CD4-positive, alpha-beta T cell (primary cell): ENCODE measurements around the gene WNT2B. TPM values are rescaled to one million over a fixed set of nuclear protein-coding genes. Genes with fewer than 3 reads are reported as not detected.

Experiments used
- ATAC-seq: fragments of 200-7000 bp; cut with Tn5 transposase; one replicate; pipeline ENCODE4 v1.10.0; 2022; ENCODE audit warnings: mild to moderate bottlenecking; ENCODE audit not compliant: poor library complexity
- CTCF ChIA-PET: fragments of 350-600 bp; sonication (Branson Sonifier 250); formaldehyde crosslinking; loops from one replicate; lab custom pipeline; 2021; ENCODE audit warnings: antibody characterized with exemption, inconsistent platforms; lab: Charles Lee
- POLR2A ChIA-PET: fragments of 350-600 bp; sonication (Branson Sonifier 250); formaldehyde crosslinking; loops from one replicate; lab custom pipeline; 2021; ENCODE audit warnings: antibody characterized with exemption, inconsistent platforms; lab: Charles Lee
- DNase-seq, 14 experiments: peaks; one replicate each; pipeline ENCODE4 v3.0.0-alpha.2; 2013 to 2020; ENCODE audit warnings: mixed read lengths in 2 of 14
- H3K27ac ChIP-seq, 2 donors: one replicate each; pipeline versions ENCODE4 v1.5.1 to v1.7.0; 2013; ENCODE audit warnings: low read length in 2 of 2, low read depth in 1 of 2, mild to moderate bottlenecking in 1 of 2
- H3K27me3 ChIP-seq, 2 experiments: 1 replicate in 1 of 2; 2 replicates in 1 of 2; pipeline versions ENCODE4 v1.6.1 to v1.7.0; 2013; ENCODE audit warnings: low read length in 2 of 2, control low read depth in 1 of 2, mild to moderate bottlenecking in 1 of 2, moderate library complexity in 1 of 2; ENCODE audit not compliant: insufficient read depth in 2 of 2, control insufficient read depth in 1 of 2
- H3K36me3 ChIP-seq: one replicate; pipeline ENCODE4 v1.6.1; 2013; ENCODE audit warnings: low read length, control low read depth; ENCODE audit not compliant: insufficient read depth
- H3K4me1 ChIP-seq: one replicate; pipeline ENCODE4 v1.6.1; 2013; ENCODE audit warnings: low read length, control low read depth; ENCODE audit not compliant: insufficient read depth
- H3K4me3 ChIP-seq: one replicate; pipeline ENCODE4 v1.5.1; 2013; ENCODE audit warnings: mild to moderate bottlenecking, low read length, moderate library complexity
- H3K9me3 ChIP-seq, 2 experiments: 1 replicate in 1 of 2; 2 replicates in 1 of 2; pipeline versions ENCODE4 v1.6.1 to v1.7.0; 2013; ENCODE audit warnings: low read length in 2 of 2, mild to moderate bottlenecking in 2 of 2, control low read depth in 1 of 2, moderate library complexity in 1 of 2; ENCODE audit not compliant: control insufficient read depth in 1 of 2, insufficient read depth in 1 of 2
- H3K27ac Mint-ChIP-seq: one replicate; pipeline ENCODE4 v1.8.0; 2020; ENCODE audit warnings: mixed read lengths
- H3K27me3 Mint-ChIP-seq: one replicate; pipeline ENCODE4 v1.8.0; 2021; ENCODE audit warnings: mixed read lengths
- H3K36me3 Mint-ChIP-seq: one replicate; pipeline ENCODE4 v1.8.0; 2021; ENCODE audit warnings: low read depth, mixed read lengths
- H3K4me1 Mint-ChIP-seq: one replicate; pipeline ENCODE4 v1.8.0; 2021; ENCODE audit warnings: low read depth, mixed read lengths
- H3K4me3 Mint-ChIP-seq: one replicate; pipeline ENCODE4 v1.8.0; 2020; ENCODE audit warnings: mild to moderate bottlenecking, mixed read lengths
- H3K9me3 Mint-ChIP-seq: one replicate; pipeline ENCODE4 v1.8.0; 2020; ENCODE audit warnings: mixed read lengths
- CTCF ChIP-seq: fragments of 200-600 bp; IDR thresholded peaks from one replicate; pipeline ENCODE4 v1.8.0; 2022; ENCODE audit warnings: antibody characterized with exemption, mild to moderate bottlenecking
- intact Hi-C, 2 experiments: fragments of 100-400 bp; cut with DNase I in 1 of 2; cut with micrococcal nuclease in 1 of 2; formaldehyde crosslinking; loops; one replicate each; pipeline versions ENCODE4 v1.15.1 to v1.9.0; 2023 to 2025; cut with DNase I, micrococcal nuclease
- total RNA-seq, 174 experiments: library from RNA in 2 of 174; stranded (reverse) in 2 of 174; gene quantifications; one replicate each; pipeline ENCODE4 v1.2.3 and lab custom pipeline; 2021 to 2026

WNT2B gene
- total RNA-seq, 2 experiments from 2014 or later: 0.33 to 0.67 TPM

- Histone ChIP-seq H3K9me3 (no peaks in the 10 kb centered on the region), H3K27ac (no peak overlapping the region), H3K36me3 (peaks cover 3% of the 10 kb centered on the region), H3K4me3 (no peak overlapping the region), H3K4me1 (no peaks in the 10 kb centered on the region), H3K27me3 (no peaks in the 10 kb centered on the region)
- Mint-ChIP-seq H3K4me3 (no peak overlapping the region), H3K36me3 (peaks cover 10% of the 10 kb centered on the region), H3K4me1 (no peaks in the 10 kb centered on the region), H3K27ac (no peak overlapping the region), H3K27me3 (no peaks in the 10 kb centered on the region), H3K9me3 (no peaks in the 10 kb centered on the region)
- no peak for ATAC-seq
- intact Hi-C loops: no loop called here
- no peak for DNase-seq
- ChIA-PET POLR2A (interaction anchor here (1.5 kb wide), 1 partner anchor 12 kb away, joined by 3 read pairs; no protein-coding TSS in a partner anchor), CTCF (no interaction called here)
- no peak for TF ChIP-seq CTCF
Observed at GRCh38 chr1:112532064-112532463, 23.3 kb downstream of the WNT2B start.

- Histone ChIP-seq H3K27ac (no peak overlapping the region), H3K27me3 (no peaks in the 10 kb centered on the region), H3K9me3 (no peaks in the 10 kb centered on the region), H3K36me3 (peaks cover 3% of the 10 kb centered on the region), H3K4me1 (no peaks in the 10 kb centered on the region), H3K4me3 (no peak overlapping the region)
- CTCF ChIA-PET: no interaction called here
- POLR2A ChIA-PET: no interaction called here
- Mint-ChIP-seq H3K4me3 (no peak overlapping the region), H3K9me3 (no peaks in the 10 kb centered on the region), H3K27ac (no peak overlapping the region), H3K27me3 (no peaks in the 10 kb centered on the region), H3K4me1 (no peaks in the 10 kb centered on the region), H3K36me3 (peaks cover 17% of the 10 kb centered on the region)
- DNase-seq (no peak), ATAC-seq (no peak)
- intact Hi-C loops: no loop called here
- TF ChIP-seq CTCF: no peak
Observed at GRCh38 chr1:112533029-112533428, 24.3 kb downstream of the WNT2B start.

GRCh38 chr1:112536561-112536960 is 27.8 kb downstream of the WNT2B start:
- no peak for TF ChIP-seq CTCF
- ATAC-seq (no peak), DNase-seq (no peak)
- Histone ChIP-seq H3K4me1 (no peaks in the 10 kb centered on the region), H3K36me3 (peaks cover 8% of the 10 kb centered on the region), H3K4me3 (no peak overlapping the region), H3K27ac (no peak overlapping the region), H3K9me3 (no peaks in the 10 kb centered on the region), H3K27me3 (no peaks in the 10 kb centered on the region)
- Mint-ChIP-seq H3K9me3 (no peaks in the 10 kb centered on the region), H3K27me3 (no peaks in the 10 kb centered on the region), H3K36me3 (peaks cover 42% of the 10 kb centered on the region), H3K27ac (no peak overlapping the region), H3K4me3 (no peak overlapping the region), H3K4me1 (no peaks in the 10 kb centered on the region)
- POLR2A ChIA-PET: no interaction called here
- CTCF ChIA-PET: interaction anchor here (0.7 kb wide), 1 partner anchor 15 kb away, joined by 3 read pairs; no protein-coding TSS in a partner anchor
- intact Hi-C loops: no loop called here
